Stomach smooth muscle (tissue), 2 donors: ENCODE results near the gene CSNK2A1.

Source experiments
- H3K27ac ChIP-seq: one replicate; pipeline ENCODE4 v1.7.0; 2013; ENCODE audit warnings: mild to moderate bottlenecking, low read length, inconsistent platforms
- H3K27me3 ChIP-seq, 2 donors: one replicate each; pipeline ENCODE4 v1.7.0; 2013; ENCODE audit warnings: low read length in 2 of 2; ENCODE audit not compliant: insufficient read depth in 2 of 2, control insufficient read depth in 1 of 2
- H3K36me3 ChIP-seq, 2 donors: one replicate each; pipeline ENCODE4 v1.7.0; 2013; ENCODE audit warnings: low read length in 2 of 2; ENCODE audit not compliant: control insufficient read depth in 2 of 2, insufficient read depth in 2 of 2
- H3K4me1 ChIP-seq: one replicate; pipeline ENCODE4 v1.7.0; 2013; ENCODE audit warnings: low read length; ENCODE audit not compliant: control insufficient read depth, insufficient read depth
- H3K4me3 ChIP-seq, 2 donors: one replicate each; pipeline ENCODE4 v1.7.0; 2013; ENCODE audit warnings: low read length in 2 of 2
- H3K9ac ChIP-seq, 2 donors: one replicate each; pipeline ENCODE4 v1.7.0; 2013; ENCODE audit warnings: low read length in 2 of 2, mild to moderate bottlenecking in 1 of 2
- H3K9me3 ChIP-seq, 2 donors: one replicate each; pipeline ENCODE4 v1.7.0; 2013; ENCODE audit warnings: low read length in 2 of 2; ENCODE audit not compliant: control insufficient read depth in 2 of 2
- donor health status: healthy.
- donor health status: Pancreatic carcinoma.

Gene CSNK2A1

GRCh38 chr20:576156-576555 is 32.6 kb upstream of the CSNK2A1 start:
- Histone ChIP-seq H3K27me3 (peaks cover 11 to 21% of the 10 kb centered on the region in 2 donors), H3K9me3 (no peaks in the 10 kb centered on the region), H3K27ac (no peak overlapping the region), H3K4me3 (no peak overlapping the region), H3K9ac (no peak overlapping the region), H3K36me3 (no peaks in the 10 kb centered on the region), H3K4me1 (peaks cover 7% of the 10 kb centered on the region)

DNA sequence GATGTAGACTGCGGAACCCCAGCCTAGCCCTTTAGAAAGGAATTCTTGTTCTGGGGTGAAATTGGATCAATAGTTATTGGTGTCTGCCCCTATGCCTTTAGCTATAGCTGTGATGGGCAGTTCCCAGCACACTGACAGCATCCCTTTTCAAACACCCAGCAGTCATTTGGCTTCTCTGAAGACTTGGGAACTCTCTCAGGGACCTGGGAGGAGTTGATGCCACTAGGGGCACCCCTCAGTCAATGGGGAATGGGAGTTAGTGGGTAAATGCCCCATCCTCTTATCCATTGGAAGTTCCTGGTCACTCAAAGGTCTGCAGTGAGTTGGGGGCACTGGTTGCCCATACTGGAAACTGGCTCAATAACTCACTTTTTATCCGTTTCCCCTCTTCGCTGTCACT is 31.6 kb upstream of the CSNK2A1 start:
- Histone ChIP-seq H3K36me3 (no peaks in the 10 kb centered on the region), H3K4me1 (peaks cover 7% of the 10 kb centered on the region), H3K9me3 (no peaks in the 10 kb centered on the region), H3K4me3 (no peak overlapping the region), H3K27me3 (peaks cover 7 to 21% of the 10 kb centered on the region in 2 donors), H3K9ac (no peak overlapping the region), H3K27ac (no peak overlapping the region)

- Histone ChIP-seq H3K4me1 (peaks cover 7% of the 10 kb centered on the region), H3K9ac (no peak overlapping the region)
Measured at GRCh38 chr20:574297-574942, 30.8 kb upstream of the CSNK2A1 start.

DNA sequence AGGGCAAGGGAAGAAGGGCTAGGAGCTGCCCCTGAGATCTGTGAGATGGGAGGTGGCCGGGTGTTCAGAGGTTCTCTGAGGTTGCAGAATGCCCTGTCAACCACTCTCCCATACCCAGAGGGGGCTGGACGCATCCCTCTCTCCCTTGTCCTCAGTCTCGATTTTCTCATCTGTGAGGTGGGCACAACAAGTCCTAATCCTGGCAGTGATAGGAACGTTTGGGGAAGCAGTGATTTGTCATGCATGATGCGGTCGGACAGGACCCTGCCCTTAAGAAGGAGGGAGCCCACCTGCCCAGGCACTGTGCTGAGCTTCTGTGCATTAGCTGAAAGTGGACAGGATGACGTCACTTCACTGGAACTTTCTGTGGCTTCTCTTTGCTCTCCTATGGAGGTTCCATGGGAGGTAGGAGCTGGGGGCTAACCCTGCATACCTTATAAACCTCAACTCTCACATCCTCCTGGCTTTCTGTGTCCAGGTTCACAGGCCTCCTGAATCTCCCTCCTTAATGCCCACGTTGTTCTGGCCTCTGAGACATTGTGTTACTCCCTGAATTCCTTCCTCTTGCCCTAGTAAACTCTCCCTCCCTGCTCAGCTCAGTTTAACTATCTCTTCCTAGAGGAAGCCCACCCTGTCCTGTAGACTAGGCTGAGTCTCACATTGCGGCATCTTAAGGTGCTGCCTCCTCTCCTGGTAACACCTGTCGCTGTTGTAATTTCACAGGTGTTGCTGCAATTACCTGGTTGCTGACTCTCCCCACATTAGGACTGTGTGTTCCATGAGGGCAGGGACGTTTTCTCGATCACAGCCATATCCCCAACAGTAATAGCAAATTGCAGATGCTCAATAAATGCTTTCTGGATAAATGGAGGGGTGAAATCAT is 30.1 kb upstream of the CSNK2A1 start:
- Histone ChIP-seq H3K27me3 (peaks cover 6 to 25% of the 10 kb centered on the region in 2 donors), H3K4me1 (peaks cover 7% of the 10 kb centered on the region), H3K36me3 (no peaks in the 10 kb centered on the region), H3K9ac (no peak overlapping the region), H3K4me3 (no peak overlapping the region), H3K27ac (no peak overlapping the region), H3K9me3 (no peaks in the 10 kb centered on the region)

More at GRCh38 chr20:574297-574942, 30.8 kb upstream of the CSNK2A1 start:
- Histone ChIP-seq H3K9me3 (no peaks in the 10 kb centered on the region), H3K4me3 (no peak overlapping the region), H3K36me3 (no peaks in the 10 kb centered on the region), H3K27me3 (peaks cover 6 to 21% of the 10 kb centered on the region in 2 donors), H3K27ac (no peak overlapping the region)

- Histone ChIP-seq H3K27ac (no peak overlapping the region), H3K4me1 (peaks cover 7% of the 10 kb centered on the region), H3K36me3 (no peaks in the 10 kb centered on the region), H3K9me3 (no peaks in the 10 kb centered on the region), H3K27me3 (peaks cover 9 to 31% of the 10 kb centered on the region in 2 donors), H3K9ac (no peak overlapping the region), H3K4me3 (no peak overlapping the region)
Measured at GRCh38 chr20:572727-573126, 29.1 kb upstream of the CSNK2A1 start.

GRCh38 chr20:571754-572441 is 28.3 kb upstream of the CSNK2A1 start:
- no peak overlapping the region for H3K9ac ChIP-seq
- H3K27me3 ChIP-seq, result peaks cover 13 to 35% of the 10 kb centered on the region in 2 donors
- H3K9me3 ChIP-seq, result no peaks in the 10 kb centered on the region
- no peak overlapping the region for H3K27ac ChIP-seq
- H3K4me3 ChIP-seq, result no peak overlapping the region
- peaks cover 7% of the 10 kb centered on the region for H3K4me1 ChIP-seq
- no peaks in the 10 kb centered on the region for H3K36me3 ChIP-seq

- Histone ChIP-seq H3K4me3 (no peak overlapping the region), H3K36me3 (no peaks in the 10 kb centered on the region), H3K27me3 (peaks cover 12 to 29% of the 10 kb centered on the region in 2 donors), H3K27ac (no peak overlapping the region), H3K9me3 (no peaks in the 10 kb centered on the region), H3K9ac (no peak overlapping the region), H3K4me1 (peaks cover 7% of the 10 kb centered on the region)
Measured at GRCh38 chr20:568673-569415, 25.3 kb upstream of the CSNK2A1 start.

- no peak overlapping the region for H3K27ac ChIP-seq
- H3K27me3 ChIP-seq, result peaks cover 11 to 25% of the 10 kb centered on the region in 2 donors
Measured at GRCh38 chr20:568097-568652, 24.6 kb upstream of the CSNK2A1 start.

DNA sequence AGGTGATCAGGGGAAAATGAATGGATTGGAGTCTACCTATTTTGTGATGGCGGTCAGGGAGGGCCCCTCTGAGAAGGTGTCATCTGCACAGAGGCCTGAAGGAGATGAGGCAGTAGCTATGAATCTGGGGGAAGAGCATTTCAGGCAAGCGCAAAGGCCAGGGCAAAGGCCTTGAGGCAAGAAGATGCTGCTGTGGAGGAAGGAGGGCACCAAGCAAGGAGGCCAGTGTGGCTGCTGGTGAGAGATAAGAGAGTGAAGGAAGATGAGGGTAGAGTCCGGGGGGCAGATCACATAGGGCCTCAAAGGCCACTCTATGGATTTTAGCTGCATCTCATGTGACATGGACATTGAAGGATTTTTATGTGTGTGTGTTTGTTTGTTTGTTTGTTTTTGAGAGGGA is 20.6 kb upstream of the CSNK2A1 start:
- Histone ChIP-seq H3K9me3 (no peaks in the 10 kb centered on the region), H3K4me1 (no peaks in the 10 kb centered on the region), H3K27ac (no peak overlapping the region), H3K36me3 (no peaks in the 10 kb centered on the region), H3K4me3 (no peak overlapping the region), H3K27me3 (peaks cover 18 to 21% of the 10 kb centered on the region in 2 donors), H3K9ac (no peak overlapping the region)

More at GRCh38 chr20:568097-568652, 24.6 kb upstream of the CSNK2A1 start:
- Histone ChIP-seq H3K4me3 (no peak overlapping the region), H3K36me3 (no peaks in the 10 kb centered on the region), H3K9ac (no peak overlapping the region), H3K9me3 (no peaks in the 10 kb centered on the region), H3K4me1 (peaks cover 7% of the 10 kb centered on the region)

- peaks cover 16 to 20% of the 10 kb centered on the region in 2 donors for H3K27me3 ChIP-seq
- no peaks in the 10 kb centered on the region for H3K9me3 ChIP-seq
- H3K27ac ChIP-seq, result no peak overlapping the region
- no peak overlapping the region for H3K9ac ChIP-seq
- H3K4me1 ChIP-seq, result no peaks in the 10 kb centered on the region
- no peak overlapping the region for H3K4me3 ChIP-seq
- no peaks in the 10 kb centered on the region for H3K36me3 ChIP-seq
Measured at GRCh38 chr20:563187-563586, 19.6 kb upstream of the CSNK2A1 start.
